H1 (cell line): ENCODE measurements around the gene EDA. TPM values are rescaled to one million over a fixed set of nuclear protein-coding genes. Genes with fewer than 3 reads are reported as not detected.

Experiments
- CTCF ChIP-seq, 3 experiments: IDR thresholded peaks; 1 replicate in 2 of 3; 2 replicates in 1 of 3; pipeline versions ENCODE4 v1.5.1 to v1.6.1; 2011; ENCODE audit warnings: low read length in 3 of 3, mild to moderate bottlenecking in 3 of 3, inconsistent platforms in 2 of 3, low read depth in 1 of 3, moderate library complexity in 1 of 3; ENCODE audit not compliant: insufficient read depth in 1 of 3; ENCODE audit errors: control extremely low read depth in 1 of 3
- polyA plus RNA-seq, 7 experiments: library from polyadenylated mRNA; depleted of rRNA in 3 of 7; stranded (reverse) in 5 of 7; unstranded in 2 of 7; fragments of >200 nt in 5 of 7; fragments of 200-250 nt in 2 of 7; gene quantifications; 1 replicate in 5 of 7; 2 replicates in 1 of 7; 4 replicates in 1 of 7; pipeline versions ENCODE4 v1.2.1 to v1.2.3, GENCODE V29; 2011 to 2013; ENCODE audit warnings: missing spikeins in 2 of 7, mixed read lengths in 2 of 7
- total RNA-seq: library from RNA; stranded (reverse); fragmentation: NEBNext Ultra II Directional; extraction: Animal tissue kit (Norgen Biotek cat#: 25700); gene quantifications from 2 replicates; pipeline ENCODE4 v1.2.1, GENCODE V29; 2021

The EDA gene
- total and polyA plus RNA-seq, 2 of the 8 experiments (the other 6 are each of a cell fraction or from before 2014, with no cell fraction given), result 7.5 to 10.5 TPM

DNA sequence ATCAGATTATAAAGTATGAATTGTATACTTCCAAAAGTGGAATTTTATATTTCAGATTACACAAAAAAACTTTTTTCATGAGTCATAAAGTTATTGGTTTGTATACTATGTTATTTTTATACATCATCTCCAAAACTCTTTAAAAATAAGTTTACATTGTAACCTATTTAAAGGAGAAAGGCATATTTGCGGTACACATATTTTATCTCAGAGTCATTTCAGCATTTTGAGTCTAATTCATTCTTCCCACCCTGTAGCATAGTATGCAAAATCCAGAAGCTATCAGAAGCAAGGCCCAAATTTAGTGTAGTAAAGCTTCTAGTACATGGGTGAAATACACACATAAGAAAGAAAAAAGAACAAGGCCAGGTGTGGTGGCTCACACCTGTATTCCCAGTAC is 353.5 kb downstream of the EDA start (continued):
- TF ChIP-seq CTCF (IDR thresholded peaks at IDR 0.05; ENCODE audit: control extremely low read depth in 1 of 3, insufficient read depth in 1 of 3, low read depth in 1 of 3, low read length in 3 of 3), result no peak
